SHP77 (cell line): ENCODE measurements around the gene SELENBP1.
"Not testable (repeated sequence)": the region's sequence is repeated elsewhere in the genome, so short reads cannot be mapped to it uniquely, and the experiment has no call there.

ENCODE experiments used
- DNase-seq, 2 experiments: peaks; one replicate each; lab custom pipeline; 2025; lab: John Stamatoyannopoulos, UW

The SELENBP1 gene

DNA sequence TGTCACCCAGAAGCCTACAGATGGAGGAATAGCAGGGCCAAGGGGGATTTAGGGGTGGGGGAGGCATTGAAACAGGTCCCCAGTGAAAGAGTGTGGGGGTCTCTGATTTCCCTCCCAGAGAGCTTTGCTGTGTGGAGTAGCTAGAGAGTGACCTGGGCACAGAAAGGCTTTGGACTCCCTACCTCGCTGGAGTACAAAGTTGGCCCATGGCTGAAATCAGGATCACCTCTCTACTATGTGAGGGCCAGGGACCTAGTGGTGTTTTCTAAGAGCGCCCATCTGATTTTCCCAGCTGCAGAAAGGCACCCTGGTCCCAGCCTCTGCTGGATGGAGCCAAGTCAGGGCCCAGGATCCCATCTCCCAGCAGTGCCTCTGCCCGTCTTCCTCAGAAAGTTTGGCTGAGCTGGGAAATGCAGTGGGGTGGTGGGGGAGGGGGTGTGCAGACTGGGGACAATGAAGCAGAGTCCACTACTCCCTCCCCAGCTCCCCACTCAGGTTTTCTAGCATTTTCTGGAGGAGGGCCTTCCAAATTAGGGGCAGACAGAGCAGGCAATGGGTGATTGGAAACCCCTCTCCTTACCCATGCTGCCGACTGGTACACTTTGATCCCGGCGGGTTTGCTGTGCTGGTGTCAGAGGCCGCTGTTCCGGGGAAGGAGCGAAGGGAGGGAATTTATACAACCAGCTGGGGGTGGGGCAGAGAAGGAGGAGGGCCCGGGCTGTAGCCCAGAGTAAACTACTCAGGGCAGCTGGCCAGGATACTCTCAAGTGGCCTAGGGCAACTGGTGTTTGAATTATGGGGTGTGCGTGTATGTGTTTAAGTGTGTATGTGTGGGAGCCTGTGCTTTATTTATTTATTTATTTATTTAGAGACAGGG is at the start of gene SELENBP1:
SELENBP1 (minus strand) TSS at position 648 of the 877 bp plus-strand sequence; CDS start at position 584, 64 bp downstream.
- DNase-seq = peak; percentile 92 to 95

DNA sequence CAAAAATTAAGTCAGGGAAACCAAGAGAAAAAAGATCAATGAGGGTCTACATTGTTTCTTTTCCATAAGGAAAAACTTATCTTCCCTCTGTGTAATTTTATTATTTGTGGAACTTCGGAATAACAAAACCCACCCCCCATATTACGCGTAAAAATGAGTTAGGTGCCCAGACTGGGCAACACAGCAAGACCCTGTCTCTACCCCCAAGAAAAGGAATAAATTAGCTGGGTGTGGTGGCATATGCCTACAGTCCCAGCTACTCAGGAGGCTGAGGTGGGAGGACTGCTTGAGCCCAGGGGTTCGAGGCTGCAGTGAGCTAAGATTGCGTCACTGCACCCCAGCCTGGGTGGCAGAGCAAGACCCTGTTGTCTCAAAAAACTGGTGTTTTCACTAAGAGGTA is 47.3 kb upstream of the SELENBP1 start:
- no peak for DNase-seq

DNA sequence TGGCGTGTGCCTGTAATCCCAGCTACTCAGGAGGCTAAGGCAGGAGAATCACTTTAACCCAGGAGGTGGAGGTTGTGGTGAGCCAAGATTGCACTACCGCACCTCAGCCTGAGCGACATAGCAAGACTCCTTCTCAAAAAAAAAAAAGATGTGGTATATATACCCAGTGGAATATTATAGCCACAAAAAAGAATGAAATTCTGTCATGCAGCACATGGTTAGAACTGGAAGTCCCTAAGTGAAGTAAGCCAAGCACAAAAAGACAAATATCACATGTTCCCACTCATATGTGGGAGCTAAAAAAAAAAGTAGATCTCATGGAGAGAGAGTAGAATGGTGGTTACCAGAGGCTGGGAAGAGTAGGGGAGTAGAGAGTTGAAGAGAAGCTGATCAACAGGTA is 45.6 kb upstream of the SELENBP1 start:
- DNase-seq = no peak

DNA sequence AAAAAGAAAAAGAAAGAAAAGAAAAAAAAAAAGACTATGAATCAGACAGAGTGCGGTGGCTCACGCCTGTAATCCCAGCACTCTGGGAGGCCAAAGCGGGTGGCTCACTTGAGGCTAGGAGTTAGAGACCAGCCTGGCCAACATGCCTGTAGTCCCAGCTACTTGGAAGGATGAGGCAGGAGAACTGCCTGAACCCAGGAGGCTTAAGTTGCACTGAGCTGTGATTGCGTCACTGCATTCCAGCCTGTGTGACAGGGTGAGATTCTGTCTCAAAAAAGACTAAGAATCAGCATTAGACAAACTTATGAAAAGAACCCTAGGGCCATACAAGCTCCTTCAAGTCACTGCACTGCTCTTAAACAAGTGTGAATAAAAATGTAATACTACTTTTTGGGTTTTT is 43.7 kb upstream of the SELENBP1 start:
- DNase-seq = no peak

DNA sequence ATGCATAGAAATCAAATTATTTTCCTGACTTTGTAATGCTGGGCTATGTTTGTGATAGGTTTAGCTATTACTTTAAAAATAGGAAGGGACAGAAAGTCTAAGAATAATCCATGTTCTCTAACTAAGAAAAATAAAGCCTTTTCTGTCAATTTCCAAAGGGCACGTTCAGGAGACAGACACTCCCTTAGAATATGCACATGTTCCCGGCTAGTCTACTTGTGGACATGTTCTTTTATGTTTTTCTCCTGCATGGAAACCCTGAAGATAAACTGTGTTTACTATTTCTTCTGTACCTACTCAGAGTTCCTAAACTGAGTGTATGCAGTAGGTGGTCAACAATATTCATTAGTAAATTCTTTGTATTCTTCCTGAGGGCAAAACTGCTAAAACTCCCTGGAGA is 39.4 kb upstream of the SELENBP1 start:
- no peak for DNase-seq

DNA sequence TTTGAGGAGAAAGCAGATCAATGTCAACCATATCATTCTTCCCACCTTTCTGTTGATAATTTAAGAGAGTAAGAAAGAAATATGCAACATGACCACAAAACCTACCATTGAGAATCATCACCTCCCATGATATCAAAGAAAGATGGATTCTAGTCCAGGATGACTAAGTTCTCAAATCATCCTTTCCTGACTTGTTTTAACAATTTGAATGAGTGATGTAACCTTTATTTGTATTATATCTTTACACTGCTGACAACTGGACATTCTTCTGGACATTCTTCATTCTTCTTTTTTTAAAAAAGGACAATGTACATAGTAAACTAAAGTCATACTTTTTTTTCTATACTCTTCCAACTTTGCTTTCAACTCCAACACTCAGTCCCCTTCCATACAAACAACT is 36.4 kb upstream of the SELENBP1 start:
- DNase-seq = no peak

DNA sequence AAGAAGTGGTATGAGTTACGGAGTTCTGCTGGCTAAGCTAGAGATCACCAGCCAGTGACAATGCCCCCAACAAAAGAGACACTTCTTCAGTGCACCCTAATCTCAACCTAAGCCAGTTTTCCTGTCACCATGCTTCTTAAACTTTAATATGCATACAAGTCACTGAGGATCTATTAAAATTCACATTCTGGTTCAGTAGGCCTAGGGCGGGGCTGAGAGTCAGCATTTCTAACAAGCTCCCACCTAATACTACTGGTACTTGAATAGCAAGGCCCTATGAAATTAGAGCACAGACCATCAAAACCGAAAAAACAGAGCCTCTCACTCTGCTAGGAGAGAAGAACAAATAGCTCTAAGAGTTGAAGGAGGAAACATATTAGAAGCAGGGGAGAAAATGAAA is 34.8 kb upstream of the SELENBP1 start:
- DNase-seq = no peak

DNA sequence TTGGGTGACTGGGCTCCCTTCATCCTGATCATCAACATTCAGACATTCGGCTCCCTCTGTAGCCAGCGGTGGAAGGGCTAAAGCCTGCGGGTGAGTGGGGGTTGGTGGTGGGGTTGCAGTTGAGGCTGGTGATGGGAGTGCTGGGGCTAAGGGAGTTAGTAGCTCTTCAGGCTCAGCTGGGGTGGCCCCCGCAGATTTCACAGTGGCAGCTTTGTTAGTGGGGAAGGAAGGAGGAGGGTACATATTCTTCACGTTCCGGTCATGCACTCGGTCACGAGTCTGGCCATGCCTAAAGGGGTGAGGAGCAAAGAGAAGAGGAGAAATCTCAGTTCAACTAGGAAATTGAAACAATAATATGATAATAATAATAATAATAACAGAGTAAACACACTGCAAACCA is 33.7 kb upstream of the SELENBP1 start:
- DNase-seq = no peak

DNA sequence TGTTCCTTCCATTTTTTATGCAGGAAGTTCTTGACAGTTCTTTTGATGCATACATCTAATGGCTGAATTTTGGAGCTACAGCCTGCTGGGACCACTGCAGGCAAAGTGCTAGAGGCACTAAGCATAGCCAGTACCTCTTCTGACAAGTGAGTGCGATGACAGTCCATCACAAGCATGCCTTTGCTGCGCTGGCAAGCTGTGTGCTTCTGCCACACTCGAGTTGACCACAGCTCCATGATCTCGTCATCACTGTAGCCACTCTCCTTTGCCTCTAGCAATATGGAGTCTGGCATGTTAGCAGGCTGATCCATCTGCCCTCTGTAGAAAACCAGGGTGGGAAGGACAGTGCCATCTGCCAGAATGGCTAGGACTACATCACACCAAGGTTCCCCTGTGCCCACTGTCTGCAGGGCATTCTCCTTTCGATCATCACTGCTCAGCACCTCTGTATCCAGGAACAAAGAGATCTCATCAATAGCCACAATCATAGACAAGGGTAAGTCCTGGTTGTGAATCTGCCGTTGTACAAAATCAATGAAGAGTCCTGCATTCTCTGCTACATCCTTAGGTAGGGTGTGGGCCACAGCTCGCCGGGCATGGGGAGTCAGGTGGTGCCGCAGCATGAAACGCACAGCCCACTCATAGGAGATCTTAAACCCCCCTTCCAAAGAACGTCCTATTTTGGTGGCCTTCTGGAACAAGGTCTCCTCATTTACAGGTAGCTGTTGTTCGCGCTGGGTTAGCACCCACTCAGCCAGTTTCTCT is 32.9 kb upstream of the SELENBP1 start:
- DNase-seq = no peak

DNA sequence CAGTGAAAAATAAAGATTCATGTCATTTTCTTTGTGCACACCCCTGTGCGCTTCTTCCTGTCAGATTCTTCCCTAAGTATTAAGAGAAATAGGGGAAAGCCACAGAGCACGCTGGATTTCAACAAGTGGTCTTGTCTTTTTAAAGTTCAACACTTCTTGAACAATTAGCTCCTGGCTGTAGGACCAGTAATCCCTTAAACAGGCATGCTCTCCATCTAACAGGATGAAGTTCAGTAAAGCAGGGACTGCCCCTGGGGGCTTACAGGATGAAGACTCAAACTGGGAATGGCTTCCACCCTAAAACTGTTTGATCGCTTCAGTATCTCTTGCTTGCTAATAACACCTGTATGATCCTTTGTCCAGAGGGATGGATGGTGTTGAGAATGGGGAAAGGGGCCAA is 31.1 kb upstream of the SELENBP1 start:
- DNase-seq = no peak

DNA sequence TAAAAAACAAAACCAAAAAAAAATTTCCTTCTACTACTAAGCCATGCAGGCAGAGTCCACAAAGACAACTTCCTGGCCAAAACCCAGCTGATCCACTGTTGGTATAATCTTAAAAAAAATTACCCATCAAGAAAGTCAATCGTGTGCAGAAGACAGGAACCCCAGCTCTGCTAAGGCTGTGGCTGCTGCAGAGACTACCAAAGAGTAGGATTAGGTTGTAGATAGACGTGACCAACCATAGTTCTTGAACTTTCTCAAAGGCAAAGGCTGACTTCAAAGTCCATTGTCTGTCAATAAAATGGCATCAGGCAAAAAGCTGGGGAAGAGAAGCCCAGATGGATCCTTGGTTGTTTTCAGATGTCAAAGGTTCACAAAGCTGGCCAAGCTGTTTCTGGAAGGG is 30.3 kb upstream of the SELENBP1 start:
- DNase-seq = no peak

DNA sequence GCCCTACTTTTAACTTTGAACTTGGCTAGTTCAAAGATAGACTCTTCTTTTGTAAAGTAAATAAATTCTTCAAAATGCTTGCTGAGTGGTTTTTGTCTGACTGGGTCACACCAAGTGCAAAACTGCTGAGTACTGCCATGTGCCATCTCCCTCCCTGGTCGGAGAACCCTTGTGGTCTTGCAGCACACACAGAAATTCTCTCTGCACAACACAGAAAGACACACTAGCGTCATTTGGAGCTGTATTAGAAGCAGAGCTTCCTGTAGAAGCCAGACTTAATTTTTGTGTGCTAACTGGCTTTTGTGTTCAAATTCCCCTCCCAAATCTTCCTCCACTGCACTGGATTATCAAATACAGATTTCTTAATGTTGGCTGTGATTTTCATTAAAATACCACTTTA is 29.4 kb upstream of the SELENBP1 start:
- DNase-seq = no peak

DNA sequence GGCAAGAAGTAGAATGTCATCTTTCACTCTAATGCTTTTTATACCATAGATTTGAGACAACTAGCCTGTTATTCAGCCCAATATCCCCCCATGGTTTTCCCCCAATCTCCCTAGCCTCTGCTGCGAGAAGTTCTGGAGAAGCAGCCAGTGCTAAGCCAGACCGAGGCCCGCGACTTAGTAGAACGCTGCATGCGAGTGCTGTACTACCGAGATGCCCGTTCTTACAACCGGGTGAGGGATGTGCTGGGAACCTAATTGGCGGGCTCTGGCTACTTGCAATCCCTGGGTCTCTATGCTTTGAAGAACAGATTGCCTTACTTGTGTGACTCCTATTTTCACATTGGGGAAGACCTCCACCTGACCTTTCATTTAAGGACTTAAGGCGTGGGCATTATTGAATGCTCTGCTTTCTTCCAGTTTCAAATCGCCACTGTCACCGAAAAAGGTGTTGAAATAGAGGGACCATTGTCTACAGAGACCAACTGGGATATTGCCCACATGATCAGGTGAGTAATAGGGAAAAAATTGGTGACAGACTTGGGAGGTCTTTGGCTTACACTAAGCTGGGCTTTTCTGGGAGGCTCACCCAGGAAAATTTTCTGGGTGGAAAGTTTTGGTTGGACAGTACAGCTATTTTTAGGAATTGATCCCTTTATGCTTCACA is 28.8 kb upstream of the SELENBP1 start:
- DNase-seq = no peak

DNA sequence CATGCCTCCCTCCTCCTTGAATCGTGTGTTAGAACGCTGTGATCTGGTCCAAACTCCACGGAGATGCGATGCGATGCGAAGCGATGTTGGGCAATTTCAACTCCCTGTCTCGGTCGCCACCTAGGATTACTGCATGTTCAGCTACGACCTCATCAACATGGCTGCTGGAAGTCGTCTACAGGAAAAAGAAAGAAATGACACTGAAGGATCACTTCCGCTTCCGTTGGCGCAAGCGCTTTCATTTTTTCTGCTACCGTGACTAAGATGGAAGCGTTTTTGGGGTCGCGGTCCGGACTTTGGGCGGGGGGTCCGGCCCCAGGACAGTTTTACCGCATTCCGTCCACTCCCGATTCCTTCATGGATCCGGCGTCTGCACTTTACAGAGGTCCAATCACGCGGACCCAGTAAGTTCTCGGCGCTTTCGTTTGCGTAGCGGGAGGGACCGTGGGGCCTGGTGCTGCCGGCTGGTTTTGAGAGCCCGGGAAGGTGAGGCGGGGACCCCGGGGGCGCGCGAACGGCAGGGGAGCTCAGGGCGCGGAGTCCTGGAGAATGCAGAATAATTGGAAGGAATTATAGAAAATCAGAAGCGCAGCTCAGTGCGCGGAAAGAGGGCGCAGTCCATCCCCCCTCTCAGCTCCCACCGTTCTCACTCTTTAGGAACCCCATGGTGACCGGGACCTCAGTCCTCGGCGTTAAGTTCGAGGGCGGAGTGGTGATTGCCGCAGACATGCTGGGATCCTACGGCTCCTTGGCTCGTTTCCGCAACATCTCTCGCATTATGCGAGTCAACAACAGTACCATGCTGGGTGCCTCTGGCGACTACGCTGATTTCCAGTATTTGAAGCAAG is 27.0 kb upstream of the SELENBP1 start, which contains the start of gene PSMB4:
PSMB4 (plus strand) TSS at position 250 of the 848 bp plus-strand sequence; CDS start at position 265, 15 bp downstream.
- peak; percentile 97 to 98 for DNase-seq

DNA sequence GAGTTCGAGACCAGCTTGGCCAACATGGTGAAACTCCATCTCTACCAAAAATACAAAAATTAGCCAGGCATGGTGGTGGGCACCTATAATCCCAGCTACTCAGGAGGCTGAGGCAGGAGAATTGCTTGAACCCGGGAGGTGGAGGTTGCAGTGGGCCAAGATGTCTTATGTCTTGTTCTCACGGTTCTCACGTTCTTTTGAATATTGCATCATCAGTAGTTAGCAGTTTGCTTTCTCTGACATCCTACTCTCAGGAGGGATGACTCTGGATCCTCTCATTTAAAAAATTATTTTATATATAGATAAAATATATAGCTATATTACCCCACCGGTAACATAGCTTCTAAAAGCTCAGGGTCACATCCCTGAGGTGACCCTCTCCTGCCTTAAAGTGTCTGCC is 23.8 kb upstream of the SELENBP1 start:
- DNase-seq = not testable (repeated sequence)

DNA sequence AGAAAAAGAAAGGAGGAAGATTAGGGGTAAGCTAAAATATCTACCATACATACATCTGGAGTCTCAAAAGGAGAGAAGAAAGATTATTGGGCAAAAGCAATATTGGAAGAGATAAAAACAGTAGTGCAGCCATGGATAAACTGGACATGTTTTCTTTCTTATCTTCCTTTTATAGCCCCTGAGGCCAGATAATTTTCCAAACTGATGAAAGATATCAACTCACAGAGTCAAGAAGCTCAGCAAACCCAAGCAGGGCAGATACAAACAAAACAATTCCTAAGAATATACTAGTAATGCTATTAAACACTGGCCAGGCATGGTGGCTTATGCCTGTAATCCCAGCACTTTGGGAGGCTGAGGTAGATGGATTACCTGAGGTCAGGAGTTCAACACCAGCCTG is 21.1 kb upstream of the SELENBP1 start:
- no peak for DNase-seq

DNA sequence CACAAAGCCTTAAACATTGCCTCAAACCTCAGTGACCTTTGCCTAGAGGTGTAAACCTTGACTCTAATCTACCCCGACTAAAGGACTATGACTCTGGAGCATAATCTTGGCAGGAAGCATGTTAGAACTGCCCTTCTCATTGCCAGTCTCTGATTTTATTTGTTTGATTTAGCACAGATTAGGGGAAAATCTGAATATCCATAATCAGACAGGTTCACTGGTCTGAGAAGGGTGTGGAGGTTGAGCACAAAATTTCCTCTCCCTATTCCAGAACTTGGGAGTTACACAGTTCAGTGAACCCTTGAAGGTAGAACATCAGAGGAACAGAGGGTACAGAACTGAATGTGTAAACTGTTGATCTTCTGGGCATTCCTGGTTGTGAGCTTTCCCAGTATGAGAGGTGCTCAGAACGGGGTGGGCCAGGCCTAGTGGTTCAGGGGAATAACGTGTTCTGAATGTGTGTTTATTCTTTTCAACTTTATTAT is 18.6 kb upstream of the SELENBP1 start:
- no peak for DNase-seq

DNA sequence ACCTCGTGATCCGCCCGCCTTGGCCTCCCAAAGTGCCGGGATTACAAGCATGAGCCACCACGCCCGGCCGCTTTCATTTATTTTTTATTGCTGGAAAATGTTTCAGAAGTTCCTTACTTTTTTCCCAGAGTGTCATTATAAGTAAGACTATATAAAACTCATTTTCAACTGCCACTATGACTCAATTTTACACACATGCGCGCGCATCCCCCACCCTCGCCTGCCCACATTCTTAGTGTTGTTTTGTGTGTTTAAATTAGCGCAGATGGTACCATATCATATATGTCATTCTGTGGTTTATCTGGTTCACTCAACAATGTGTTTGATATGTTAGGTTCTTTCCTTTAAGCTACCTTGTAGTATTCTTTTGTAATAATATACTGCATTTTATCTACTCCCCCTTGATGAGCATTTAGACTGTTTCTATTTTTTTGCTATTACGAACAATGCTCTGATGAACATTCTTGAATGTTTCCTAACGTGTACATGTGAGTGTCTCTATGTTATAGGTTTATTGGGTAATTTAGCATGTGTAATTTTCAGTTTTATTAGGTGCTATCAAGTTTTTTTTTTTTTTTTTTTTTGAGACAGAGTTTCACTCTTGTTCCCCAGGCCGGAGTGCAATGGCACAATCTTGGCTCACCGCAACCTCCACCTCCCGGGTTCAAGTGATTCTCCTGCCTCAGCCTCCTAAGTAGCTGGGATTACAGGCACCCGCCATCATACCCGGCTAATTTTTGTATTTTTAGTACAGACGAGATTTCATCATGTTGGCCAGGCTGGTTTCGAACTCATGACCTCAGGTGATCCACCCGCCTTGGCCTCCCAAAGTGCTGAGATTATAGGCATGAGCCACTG is 17.9 kb upstream of the SELENBP1 start:
- not testable (repeated sequence) for DNase-seq

DNA sequence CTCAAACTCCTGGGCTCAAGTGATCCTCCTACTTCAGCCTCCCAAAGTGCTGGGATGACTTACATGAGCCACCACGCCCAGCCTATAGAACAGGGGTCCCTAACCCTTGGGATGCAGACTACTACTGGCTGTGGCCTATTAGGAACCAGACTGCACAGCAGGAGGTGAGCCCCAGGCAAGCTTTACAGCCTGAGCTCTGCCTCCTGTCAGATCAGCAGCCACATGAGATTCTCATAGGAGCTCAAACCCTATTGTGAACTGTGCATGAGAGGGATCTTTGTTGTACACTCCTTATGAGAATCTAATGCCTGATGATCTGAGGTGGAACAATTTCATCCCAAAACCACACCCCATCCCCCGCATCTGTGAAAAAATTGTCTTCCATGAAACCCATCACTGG is 13.5 kb upstream of the SELENBP1 start:
- DNase-seq = no peak

DNA sequence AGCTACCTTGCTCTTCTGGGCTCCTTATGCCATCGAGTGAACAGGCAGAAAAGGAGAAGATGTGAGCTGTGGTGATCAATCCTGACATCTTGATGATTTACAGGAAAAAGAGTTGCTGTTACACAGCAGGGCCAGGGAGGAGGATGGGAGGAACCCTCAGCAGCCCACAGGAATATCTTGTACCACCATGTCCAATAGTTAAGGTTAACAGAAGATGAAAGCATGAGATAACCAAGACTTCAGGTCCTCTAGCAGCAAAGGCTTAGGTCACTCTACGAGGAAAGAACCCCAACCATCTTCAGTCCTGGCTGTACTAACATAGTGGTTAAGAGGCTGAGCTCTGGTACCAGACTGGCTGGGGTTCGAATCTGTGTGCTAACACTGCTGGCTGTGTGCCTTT is 12.1 kb upstream of the SELENBP1 start:
- DNase-seq = no peak
